VCaP (cell line): Measurements from ENCODE around the gene RTN4.

Source experiments
- H3K27ac ChIP-seq: fragments of 450-650 bp; 2 replicates; pipeline ENCODE4 v1.5.1; 2017
- CTCF ChIP-seq: fragments of 450-650 bp; conservative IDR thresholded peaks from 2 replicates; pipeline ENCODE4 v1.5.1; 2017; ENCODE audit warnings: mild to moderate bottlenecking, moderate library complexity

The RTN4 gene

GRCh38 chr2:55018619-55019018 is 31.6 kb downstream of the RTN4 start:
- no peak overlapping the region for H3K27ac ChIP-seq

GRCh38 chr2:55017880-55018279 is 32.4 kb downstream of the RTN4 start:
- H3K27ac ChIP-seq: no peak overlapping the region
- no peak for TF ChIP-seq CTCF

More at GRCh38 chr2:55018619-55019018, 31.6 kb downstream of the RTN4 start:
- TF ChIP-seq CTCF: no peak

GRCh38 chr2:55017428-55017827 is 32.8 kb downstream of the RTN4 start:
- no peak for TF ChIP-seq CTCF
- no peak overlapping the region for H3K27ac ChIP-seq

GRCh38 chr2:55014962-55015939 is 35.0 kb downstream of the RTN4 start:
- peak; percentile 83 for TF ChIP-seq CTCF
- H3K27ac ChIP-seq: peak overlapping the region; percentile 88

- H3K27ac ChIP-seq: peak overlapping the region; percentile 88
- peak; percentile 67 for TF ChIP-seq CTCF
Observed at GRCh38 chr2:55013936-55014335, 36.3 kb downstream of the RTN4 start.

- TF ChIP-seq CTCF: no peak
- H3K27ac ChIP-seq: peak overlapping the region; percentile 88
Observed at GRCh38 chr2:55012672-55013484, 37.4 kb downstream of the RTN4 start.
